ENCODE data around the gene ZNF619. TPM values are rescaled to one million over a fixed set of nuclear protein-coding genes. Genes with fewer than 3 reads are reported as not detected.
"Not testable (repeated sequence)": the region's sequence is repeated elsewhere in the genome, so short reads cannot be mapped to it uniquely, and the experiment has no call there.

ZNF619 gene
- total RNA-seq, 1 donor from 2014 or later, result 6.8 TPM

- DNase-seq (no peak), ATAC-seq (no peak)
- intact Hi-C loops (cut with DNase I), result no loop called here
- Histone ChIP-seq H3K4me3 (peak overlapping the region; percentile 69), H3K36me3 (peaks cover 17% of the 10 kb centered on the region), H3K4me1 (peaks cover 23% of the 10 kb centered on the region), H3K9me3 (no peaks in the 10 kb centered on the region), H3K27ac (peak overlapping the region; percentile 92), H3K27me3 (no peaks in the 10 kb centered on the region)
- TF ChIP-seq CTCF (IDR thresholded peaks at IDR 0.05), result no peak
Measured at GRCh38 chr3:40453933-40454332, 23.0 kb upstream of the ZNF619 start.

DNA sequence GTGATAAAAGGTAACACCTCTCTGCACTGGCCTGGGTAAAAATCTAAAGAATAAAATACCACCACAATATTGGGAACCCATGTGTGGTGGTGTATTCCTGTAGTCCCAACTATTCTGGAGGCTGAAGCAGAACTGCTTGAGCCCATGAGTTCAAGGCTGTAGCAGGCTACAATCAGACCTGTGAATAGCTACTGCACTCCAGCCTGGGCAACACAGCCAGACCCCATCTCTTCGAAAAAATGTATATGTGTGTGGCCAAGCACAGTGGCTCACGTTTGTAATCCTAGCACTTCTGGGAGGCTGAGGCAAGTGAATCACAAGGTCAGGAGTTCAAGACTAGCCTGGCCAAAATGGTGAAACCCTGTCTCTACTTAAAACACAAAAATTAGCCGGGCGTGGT, 21.6 kb upstream of the ZNF619 start:
- peaks cover 28% of the 10 kb centered on the region for H3K4me1 ChIP-seq
- no peak overlapping the region for H3K4me3 ChIP-seq
- H3K36me3 ChIP-seq, result peaks cover 31% of the 10 kb centered on the region
- intact Hi-C loops (cut with DNase I), result no loop called here
- no peaks in the 10 kb centered on the region for H3K9me3 ChIP-seq
- TF ChIP-seq CTCF (IDR thresholded peaks at IDR 0.05), result no peak
- no peaks in the 10 kb centered on the region for H3K27me3 ChIP-seq
- ATAC-seq (no peak), DNase-seq (no peak)
- H3K27ac ChIP-seq, result no peak overlapping the region

DNA sequence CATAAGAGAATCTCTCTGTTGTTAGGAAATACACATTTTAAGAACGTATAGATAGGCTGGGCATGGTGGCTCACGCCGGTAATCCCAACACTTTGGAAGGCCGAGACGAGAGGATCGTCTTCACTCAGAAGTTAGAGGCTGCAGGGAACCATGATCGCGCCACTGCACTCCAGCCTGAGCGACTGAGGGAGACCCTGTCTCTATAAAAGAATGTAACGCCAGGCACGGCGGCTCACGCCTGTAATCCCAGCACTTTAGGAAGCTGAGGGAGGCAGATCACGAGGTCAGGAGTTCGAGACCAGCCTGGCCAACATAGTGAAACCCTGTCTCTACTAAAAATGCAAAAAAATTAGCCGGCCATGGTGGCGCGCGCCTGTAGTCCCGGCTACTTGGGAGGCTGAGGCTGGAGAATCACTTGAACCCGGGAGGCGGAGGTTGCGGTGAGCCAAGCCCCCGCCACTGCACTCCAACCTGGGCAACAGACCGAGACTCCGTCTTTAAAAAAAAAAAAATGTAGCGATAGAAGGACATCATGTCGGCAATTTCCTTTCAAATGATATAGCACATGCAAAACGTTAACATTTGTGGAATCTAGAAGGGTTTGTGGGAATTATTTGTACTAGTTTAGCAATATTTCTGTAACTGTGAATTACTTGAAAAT, 20.5 kb upstream of the ZNF619 start:
- H3K27me3 ChIP-seq, result no peaks in the 10 kb centered on the region
- peak overlapping the region; percentile 94 for H3K27ac ChIP-seq
- peaks cover 36% of the 10 kb centered on the region for H3K36me3 ChIP-seq
- H3K4me3 ChIP-seq, result peak overlapping the region; percentile 97
- TF ChIP-seq CTCF (IDR thresholded peaks at IDR 0.05), result no peak
- ATAC-seq (no peak), DNase-seq (no peak)
- H3K9me3 ChIP-seq, result no peaks in the 10 kb centered on the region
- intact Hi-C loops (cut with DNase I), result no loop called here
- peaks cover 28% of the 10 kb centered on the region for H3K4me1 ChIP-seq

DNA sequence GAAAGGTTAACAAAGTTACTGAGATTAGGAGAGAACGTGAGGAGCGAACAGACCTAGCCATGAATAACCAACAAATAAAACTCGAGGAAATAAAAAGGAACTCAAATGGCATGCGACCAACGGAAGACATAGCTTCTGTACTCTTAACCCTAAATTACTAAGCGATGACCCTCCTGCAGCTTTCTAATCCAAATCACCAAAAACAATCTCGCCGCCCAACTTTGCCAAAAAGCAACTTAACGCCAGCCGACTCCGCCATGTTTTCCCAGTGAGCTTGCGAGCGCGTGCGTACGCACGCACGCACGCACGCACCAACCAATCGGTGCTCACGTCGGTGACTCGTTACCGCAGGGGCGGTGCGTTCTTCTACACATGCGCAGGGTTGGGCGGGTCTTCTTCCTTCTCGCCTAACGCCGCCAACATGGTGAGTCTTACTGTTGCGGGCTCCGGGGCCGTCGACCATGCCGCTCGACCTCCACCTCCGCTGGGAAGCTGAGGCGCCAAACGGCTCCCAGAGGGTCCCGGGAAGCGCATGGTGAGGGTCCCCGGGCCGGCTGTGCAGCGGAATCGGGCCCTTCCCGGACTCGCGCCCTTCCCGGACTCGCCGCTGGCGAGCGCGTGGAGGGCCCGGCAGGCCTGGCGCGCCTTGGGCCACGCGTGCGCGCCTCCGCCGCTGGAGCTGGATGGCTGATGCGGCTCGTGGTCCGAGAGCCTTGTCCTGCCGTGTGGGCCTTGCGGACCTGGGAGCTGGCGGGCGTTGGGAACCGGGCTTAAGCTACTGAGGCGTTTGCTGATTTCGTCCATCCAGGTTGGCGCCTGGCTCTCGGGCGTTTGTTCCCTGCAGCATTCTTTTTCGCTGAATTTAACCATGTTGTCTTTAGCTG, 19.7 kb upstream of the ZNF619 start, which contains the start of gene RPL14:
TSS of gene RPL14 (plus strand) at position 400 of the 884 bp plus-strand sequence. CDS start at position 533, 133 bp downstream.
- DNase-seq (peak; percentile 98), ATAC-seq (peak; percentile 93)
- intact Hi-C loops (cut with DNase I), result no loop called here
- Histone ChIP-seq H3K9me3 (no peaks in the 10 kb centered on the region), H3K27me3 (no peaks in the 10 kb centered on the region), H3K36me3 (peaks cover 44% of the 10 kb centered on the region), H3K4me1 (peaks cover 24% of the 10 kb centered on the region), H3K27ac (peak within 1 kb of the TSS; percentile 94), H3K4me3 (peak within 1 kb of the TSS; percentile 97)
- TF ChIP-seq CTCF (IDR thresholded peaks at IDR 0.05), result no peak

DNA sequence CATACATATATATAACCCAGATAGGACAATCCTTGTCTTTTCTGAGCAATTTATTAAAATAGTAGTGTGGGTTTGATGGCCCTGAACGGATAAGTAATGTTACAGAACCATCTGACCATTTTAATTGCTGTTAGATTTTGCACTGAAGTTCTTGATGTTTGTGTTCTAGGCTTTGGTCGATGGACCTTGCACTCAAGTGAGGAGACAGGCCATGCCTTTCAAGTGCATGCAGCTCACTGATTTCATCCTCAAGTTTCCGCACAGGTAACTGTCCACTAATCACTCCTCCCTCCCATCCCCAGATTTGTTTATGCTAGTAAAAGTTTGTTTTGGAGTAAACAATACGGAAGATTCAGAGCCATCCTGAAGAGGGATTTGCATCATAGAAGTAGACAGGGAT, 18.4 kb upstream of the ZNF619 start:
- intact Hi-C loops (cut with DNase I), result no loop called here
- ATAC-seq (no peak), DNase-seq (no peak)
- no peaks in the 10 kb centered on the region for H3K9me3 ChIP-seq
- no peak for TF ChIP-seq CTCF (IDR thresholded peaks at IDR 0.05)
- H3K36me3 ChIP-seq, result peaks cover 57% of the 10 kb centered on the region
- H3K4me1 ChIP-seq, result peaks cover 23% of the 10 kb centered on the region
- no peaks in the 10 kb centered on the region for H3K27me3 ChIP-seq
- peak overlapping the region; percentile 97 for H3K4me3 ChIP-seq
- H3K27ac ChIP-seq, result no peak overlapping the region

GRCh38 chr3:40460481-40460880, 16.4 kb upstream of the ZNF619 start:
- H3K4me3 ChIP-seq; ATAC-seq; H3K9me3 ChIP-seq; H3K27me3 ChIP-seq; DNase-seq; H3K27ac ChIP-seq; intact Hi-C loops (cut with DNase I): not testable (repeated sequence)
- Histone ChIP-seq H3K36me3 (peaks cover 74% of the 10 kb centered on the region), H3K4me1 (peaks cover 17% of the 10 kb centered on the region)
